HEK293 (cell line): ENCODE results near the gene ERN2.

Experiments
- CTCF ChIA-PET: fragments of 350-600 bp; formaldehyde crosslinking; extraction: SDS; loops from one replicate; lab custom pipeline; 2021; ENCODE audit warnings: antibody characterized with exemption; lab: Yijun Ruan, JAX
- POLR2A ChIA-PET: fragments of 300-600 bp; formaldehyde crosslinking; extraction: SDS; loops from one replicate; lab custom pipeline; 2020; ENCODE audit warnings: antibody characterized with exemption, inconsistent platforms; lab: Yijun Ruan, JAX
- H3K27ac ChIP-seq: fragments of 200-500 bp; sonication (Bioruptor generic); 2 replicates; pipeline ENCODE4 v1.5.1; 2014; ENCODE audit warnings: low read depth, low read length, control low read depth, inconsistent platforms; ENCODE audit errors: extremely low read depth
- H3K36me3 ChIP-seq, 2 experiments: fragments of 200-500 bp in 1 of 2; sonication (Bioruptor generic) in 1 of 2; 1 replicate in 1 of 2; 2 replicates in 1 of 2; pipeline ENCODE4 v1.5.1; 2014 to 2017; ENCODE audit warnings: inconsistent platforms in 2 of 2, low read length in 2 of 2; ENCODE audit not compliant: control insufficient read depth in 2 of 2, insufficient read depth in 1 of 2
- H3K4me1 ChIP-seq: fragments of 200-500 bp; sonication (Bioruptor generic); 2 replicates; pipeline ENCODE4 v1.5.1; 2014; ENCODE audit warnings: mild to moderate bottlenecking, low read length, inconsistent platforms; ENCODE audit not compliant: control insufficient read depth, insufficient read depth
- H3K4me3 ChIP-seq: 2 replicates; pipeline ENCODE4 v1.5.1; 2011; ENCODE audit warnings: low read depth, mild to moderate bottlenecking, control low read depth, low read length, moderate library complexity
- H3K9me3 ChIP-seq: fragments of 200-500 bp; sonication (Bioruptor generic); 2 replicates; pipeline ENCODE4 v1.5.1; 2014; ENCODE audit warnings: low read depth, low read length, inconsistent platforms; ENCODE audit not compliant: control insufficient read depth, insufficient read depth
- GFI1B ChIP-seq: fragments of 450-650 bp; formaldehyde crosslinking; IDR thresholded peaks from 2 replicates; pipeline ENCODE4 v1.5.1; 2016; ENCODE audit warnings: missing biosample characterization, missing genetic modification characterization
- HIC1 ChIP-seq: fragments of 450-650 bp; formaldehyde crosslinking; IDR thresholded peaks from 2 replicates; pipeline ENCODE4 v1.5.1; 2016; ENCODE audit warnings: missing biosample characterization, missing genetic modification characterization
- RBAK ChIP-seq: fragments of 450-650 bp; formaldehyde crosslinking; IDR thresholded peaks from 2 replicates; pipeline ENCODE4 v1.5.1; 2016; ENCODE audit warnings: missing biosample characterization, missing genetic modification characterization
- SALL2 ChIP-seq: fragments of 450-650 bp; formaldehyde crosslinking; IDR thresholded peaks from 2 replicates; pipeline ENCODE4 v1.5.0; 2017; ENCODE audit warnings: missing biosample characterization, mild to moderate bottlenecking, missing genetic modification characterization, borderline replicate concordance
- TCF7L2 ChIP-seq: IDR thresholded peaks from 2 replicates; pipeline ENCODE4 v1.6.1; 2011; ENCODE audit warnings: low read depth, mild to moderate bottlenecking, inconsistent platforms, low read length, moderate library complexity, borderline replicate concordance
- WT1 ChIP-seq: fragments of 450-650 bp; formaldehyde crosslinking; IDR thresholded peaks from 2 replicates; pipeline ENCODE4 v1.5.1; 2016; ENCODE audit warnings: missing biosample characterization, missing genetic modification characterization
- ZBTB44 ChIP-seq: fragments of 450-650 bp; IDR thresholded peaks from 2 replicates; pipeline ENCODE4 v1.5.1; 2018; ENCODE audit warnings: missing biosample characterization, mild to moderate bottlenecking, missing genetic modification characterization
- ZNF112 ChIP-seq: fragments of 450-650 bp; formaldehyde crosslinking; IDR thresholded peaks from 2 replicates; pipeline ENCODE4 v1.5.0; 2017; ENCODE audit warnings: missing biosample characterization, missing genetic modification characterization
- ZNF121 ChIP-seq: fragments of 450-650 bp; formaldehyde crosslinking; IDR thresholded peaks from 2 replicates; pipeline ENCODE4 v1.5.1; 2016; ENCODE audit warnings: missing biosample characterization, missing genetic modification characterization
- ZNF155 ChIP-seq: fragments of 450-650 bp; formaldehyde crosslinking; IDR thresholded peaks from 2 replicates; pipeline ENCODE4 v1.5.1; 2016; ENCODE audit warnings: missing biosample characterization, missing genetic modification characterization
- ZNF426 ChIP-seq: fragments of 450-650 bp; formaldehyde crosslinking; IDR thresholded peaks from 2 replicates; pipeline ENCODE4 v1.5.1; 2017; ENCODE audit warnings: missing biosample characterization, missing genetic modification characterization, mild to moderate bottlenecking, inconsistent platforms, moderate library complexity
- ZNF433 ChIP-seq: fragments of 450-650 bp; formaldehyde crosslinking; IDR thresholded peaks from 2 replicates; pipeline ENCODE4 v1.5.1; 2016; ENCODE audit warnings: missing biosample characterization, missing genetic modification characterization, low read depth
- ZNF501 ChIP-seq: fragments of 450-650 bp; formaldehyde crosslinking; IDR thresholded peaks from 2 replicates; pipeline ENCODE4 v1.5.1; 2016; ENCODE audit warnings: missing biosample characterization, missing genetic modification characterization
- ZNF510 ChIP-seq: fragments of 450-650 bp; formaldehyde crosslinking; IDR thresholded peaks from 2 replicates; pipeline ENCODE4 v1.5.1; 2018; ENCODE audit warnings: mild to moderate bottlenecking, missing genetic modification characterization, missing biosample characterization; ENCODE audit not compliant: insufficient replicate concordance
- ZNF561 ChIP-seq: fragments of 450-650 bp; IDR thresholded peaks from 2 replicates; pipeline ENCODE4 v1.5.1; 2018; ENCODE audit warnings: missing biosample characterization, missing genetic modification characterization, borderline replicate concordance
- ZNF600 ChIP-seq: fragments of 450-650 bp; formaldehyde crosslinking; IDR thresholded peaks from 2 replicates; pipeline ENCODE4 v1.5.1; 2016; ENCODE audit warnings: missing biosample characterization, missing genetic modification characterization
- ZNF645 ChIP-seq: fragments of 450-650 bp; formaldehyde crosslinking; IDR thresholded peaks from 2 replicates; pipeline ENCODE4; 2016; ENCODE audit warnings: missing biosample characterization, missing genetic modification characterization
- ZNF664 ChIP-seq: fragments of 450-650 bp; formaldehyde crosslinking; IDR thresholded peaks from 2 replicates; pipeline ENCODE4 v1.5.1; 2016; ENCODE audit warnings: missing biosample characterization, missing genetic modification characterization
- ZNF776 ChIP-seq: fragments of 450-650 bp; formaldehyde crosslinking; IDR thresholded peaks from 2 replicates; pipeline ENCODE4 v1.5.0; 2017; ENCODE audit warnings: missing biosample characterization, missing genetic modification characterization, borderline replicate concordance
- ZNF792 ChIP-seq: fragments of 450-650 bp; formaldehyde crosslinking; IDR thresholded peaks from 2 replicates; pipeline ENCODE4 v1.5.1; 2016; ENCODE audit warnings: missing biosample characterization, missing genetic modification characterization
- TF ChIP-seq, protein P1 (sequence below): fragments of 450-650 bp; formaldehyde crosslinking; IDR thresholded peaks from 2 replicates; pipeline ENCODE4 v1.5.1; 2016; ENCODE audit warnings: missing biosample characterization, missing genetic modification characterization
- TF ChIP-seq, protein P2 (sequence below): fragments of 450-650 bp; formaldehyde crosslinking; IDR thresholded peaks from 2 replicates; pipeline ENCODE4 v1.5.1; 2016; ENCODE audit warnings: missing biosample characterization, missing genetic modification characterization

Gene ERN2

GRCh38 chr16:23706439-23706838 lies 6.6 kb downstream of the ERN2 start:
- TF ChIP-seq ZNF561 (tag by site-specific recombination) (no peak), ZNF121 (tag by site-specific recombination) (no peak), ZNF776 (tag by site-specific recombination) (no peak), HIC1 (tag by site-specific recombination) (no peak), ZNF501 (tag by site-specific recombination) (no peak), SALL2 (tag by site-specific recombination) (no peak), ZNF600 (tag by site-specific recombination) (no peak)
- Histone ChIP-seq H3K4me1 (no peaks in the 10 kb centered on the region), H3K36me3 (no peaks in the 10 kb centered on the region), H3K4me3 (no peak overlapping the region), H3K27ac (no peak overlapping the region), H3K9me3 (no peaks in the 10 kb centered on the region)
- ChIA-PET CTCF (interaction anchor here (0.9 kb wide), 1 partner anchor 98 kb away, joined by 4 read pairs; no protein-coding TSS in a partner anchor), POLR2A (no interaction called here)

GRCh38 chr16:23705517-23705902 lies 7.5 kb downstream of the ERN2 start:
- no peak overlapping the region for H3K4me3 ChIP-seq
- TF ChIP-seq ZNF121 (tag by site-specific recombination) (0 out of 2 replicates have a peak, but pooled peaks have one; percentile 45), ZNF426 (no peak)

DNA sequence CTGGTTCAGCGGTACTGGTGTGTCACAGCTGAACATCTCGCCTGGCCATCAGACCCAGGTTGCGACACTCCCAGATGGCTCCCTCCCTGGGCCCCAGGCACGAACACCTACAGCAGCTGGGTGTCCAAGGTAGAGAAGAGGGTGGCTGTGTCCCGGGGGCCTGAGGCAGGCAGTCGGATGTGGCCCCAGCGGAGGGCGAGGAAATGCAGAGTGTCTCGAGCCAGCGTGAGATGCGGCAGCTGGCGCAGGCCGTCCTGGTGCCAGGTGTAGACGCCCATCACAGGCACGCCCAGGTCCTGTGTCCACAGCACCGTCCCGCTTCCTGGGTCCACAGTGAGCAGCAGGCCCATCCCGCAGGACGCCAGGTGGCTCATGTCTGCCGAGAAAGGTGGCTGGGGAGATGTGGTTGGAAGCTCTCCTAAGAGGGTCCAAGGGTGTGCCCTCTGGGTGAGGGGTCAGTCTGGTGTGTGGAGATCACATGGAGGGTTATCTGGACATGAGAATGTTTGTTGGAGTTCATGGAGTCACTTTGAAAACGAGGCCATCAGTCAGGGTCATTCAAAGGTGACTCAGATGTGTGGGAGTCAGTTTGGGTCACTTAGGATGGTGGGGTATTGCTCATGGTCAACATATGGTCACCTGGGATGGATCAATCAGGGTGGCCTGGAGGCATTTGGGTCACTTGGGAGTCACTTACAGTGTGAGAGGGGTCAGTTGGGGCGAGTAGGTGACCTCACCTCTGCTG lies 8.1 kb downstream of the ERN2 start:
- ChIA-PET POLR2A (no interaction called here), CTCF (no interaction called here)
- Histone ChIP-seq H3K36me3 (no peaks in the 10 kb centered on the region), H3K9me3 (no peaks in the 10 kb centered on the region), H3K4me1 (peaks cover 2% of the 10 kb centered on the region; the same call in 1 of the 2 replicates), H3K27ac (no peak overlapping the region), H3K4me3 (no peak overlapping the region)
- TF ChIP-seq ZNF792 (tag by site-specific recombination) (no peak), ZNF664 (tag by site-specific recombination) (no peak), WT1 (tag by site-specific recombination) (no peak), ZNF433 (tag by site-specific recombination) (no peak), ZNF112 (no peak), ZNF121 (tag by site-specific recombination) (no peak), RBAK (tag by site-specific recombination) (no peak), ZNF155 (tag by site-specific recombination) (no peak), ZNF645 (no peak), ZBTB44 (tag by site-specific recombination) (no peak), TCF7L2 (no peak), ZNF510 (no peak), GFI1B (tag by site-specific recombination) (no peak)
- TF ChIP-seq, protein P1, sequence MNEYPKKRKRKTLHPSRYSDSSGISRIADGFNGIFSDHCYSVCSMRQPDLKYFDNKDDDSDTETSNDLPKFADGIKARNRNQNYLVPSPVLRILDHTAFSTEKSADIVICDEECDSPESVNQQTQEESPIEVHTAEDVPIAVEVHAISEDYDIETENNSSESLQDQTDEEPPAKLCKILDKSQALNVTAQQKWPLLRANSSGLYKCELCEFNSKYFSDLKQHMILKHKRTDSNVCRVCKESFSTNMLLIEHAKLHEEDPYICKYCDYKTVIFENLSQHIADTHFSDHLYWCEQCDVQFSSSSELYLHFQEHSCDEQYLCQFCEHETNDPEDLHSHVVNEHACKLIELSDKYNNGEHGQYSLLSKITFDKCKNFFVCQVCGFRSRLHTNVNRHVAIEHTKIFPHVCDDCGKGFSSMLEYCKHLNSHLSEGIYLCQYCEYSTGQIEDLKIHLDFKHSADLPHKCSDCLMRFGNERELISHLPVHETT (tag by site-specific recombination): no peak
- TF ChIP-seq, protein P2, sequence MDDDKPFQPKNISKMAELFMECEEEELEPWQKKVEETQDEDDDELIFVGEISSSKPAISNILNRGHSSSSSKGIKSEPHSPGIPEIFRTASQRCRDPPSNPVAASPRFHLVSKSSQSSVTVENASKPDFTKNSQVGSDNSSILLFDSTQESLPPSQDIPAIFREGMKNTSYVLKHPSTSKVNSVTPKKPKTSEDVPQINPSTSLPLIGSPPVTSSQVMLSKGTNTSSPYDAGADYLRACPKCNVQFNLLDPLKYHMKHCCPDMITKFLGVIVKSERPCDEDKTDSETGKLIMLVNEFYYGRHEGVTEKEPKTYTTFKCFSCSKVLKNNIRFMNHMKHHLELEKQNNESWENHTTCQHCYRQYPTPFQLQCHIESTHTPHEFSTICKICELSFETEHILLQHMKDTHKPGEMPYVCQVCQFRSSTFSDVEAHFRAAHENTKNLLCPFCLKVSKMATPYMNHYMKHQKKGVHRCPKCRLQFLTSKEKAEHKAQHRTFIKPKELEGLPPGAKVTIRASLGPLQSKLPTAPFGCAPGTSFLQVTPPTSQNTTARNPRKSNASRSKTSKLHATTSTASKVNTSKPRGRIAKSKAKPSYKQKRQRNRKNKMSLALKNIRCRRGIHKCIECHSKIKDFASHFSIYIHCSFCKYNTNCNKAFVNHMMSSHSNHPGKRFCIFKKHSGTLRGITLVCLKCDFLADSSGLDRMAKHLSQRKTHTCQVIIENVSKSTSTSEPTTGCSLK (tag by site-specific recombination): no peak

More at GRCh38 chr16:23705517-23705902, 7.5 kb downstream of the ERN2 start:
- H3K4me1 ChIP-seq: peaks cover 2% of the 10 kb centered on the region; the same call in 1 of the 2 replicates
- POLR2A ChIA-PET: no interaction called here
- H3K9me3 ChIP-seq: no peaks in the 10 kb centered on the region
- no peak overlapping the region for H3K27ac ChIP-seq
- CTCF ChIA-PET: interaction anchor here (0.9 kb wide), 1 partner anchor 99 kb away, joined by 4 read pairs; no protein-coding TSS in a partner anchor
- no peaks in the 10 kb centered on the region for H3K36me3 ChIP-seq
